PC-9 (cell line): ENCODE results near the gene AKAP13. TPM values are rescaled to one million over a fixed set of nuclear protein-coding genes. Genes with fewer than 3 reads are reported as not detected.

ENCODE experiments used
- BruUV-seq: library from RNA; stranded (reverse); fragments of 400-500 nt; replicated peaks from 2 replicates; lab custom pipeline; 2021; lab: Mats Ljungman, UMichigan
- CTCF ChIA-PET: fragments of 300-600 bp; sonication (Branson Sonifier 250); formaldehyde crosslinking; loops from one replicate; lab custom pipeline; 2022; ENCODE audit warnings: antibody characterized with exemption; lab: Charles Lee
- POLR2A ChIA-PET: fragments of 300-600 bp; sonication (Branson Sonifier 250); formaldehyde crosslinking; loops from one replicate; lab custom pipeline; 2022; ENCODE audit warnings: antibody characterized with exemption; ENCODE audit not compliant: unreplicated experiment; lab: Charles Lee
- DNase-seq, 2 experiments: peaks; one replicate each; pipeline versions ENCODE4 v3.0.0 to v3.0.0-alpha.2; 2015 to 2022; ENCODE audit warnings: mixed read lengths in 1 of 2
- H2AFZ ChIP-seq: fragments of 200-600 bp; sonication (generic); 2 replicates; pipeline ENCODE4 v1.8.1; 2017; ENCODE audit warnings: antibody characterized with exemption
- H3F3A ChIP-seq: fragments of 200-600 bp; sonication (generic); 2 replicates; pipeline ENCODE4 v1.8.1; 2017; ENCODE audit warnings: antibody characterized with exemption, mild to moderate bottlenecking, low read depth; ENCODE audit not compliant: insufficient read depth
- H3K27ac ChIP-seq: fragments of 200-600 bp; sonication (generic); 2 replicates; pipeline ENCODE4 v1.6.1; 2016; ENCODE audit warnings: mixed run types
- H3K27me3 ChIP-seq: fragments of 200-600 bp; sonication (generic); 2 replicates; pipeline ENCODE4 v1.6.1; 2016; ENCODE audit warnings: low read depth, mixed run types; ENCODE audit not compliant: insufficient read depth
- H3K36me3 ChIP-seq: fragments of 200-600 bp; sonication (generic); 2 replicates; pipeline ENCODE4 v1.6.1; 2016; ENCODE audit warnings: low read depth, mixed run types
- H3K4me1 ChIP-seq: fragments of 200-600 bp; sonication (generic); replicated peaks from 2 replicates; pipeline ENCODE4 v1.6.1; 2016; ENCODE audit warnings: mixed run types; ENCODE audit not compliant: insufficient read depth
- H3K4me2 ChIP-seq: fragments of 200-600 bp; sonication (generic); 2 replicates; pipeline ENCODE4 v1.6.1; 2017; ENCODE audit warnings: mixed run types
- H3K4me3 ChIP-seq: fragments of 200-600 bp; sonication (generic); 2 replicates; pipeline ENCODE4 v1.6.1; 2016; ENCODE audit warnings: mixed run types
- H3K79me2 ChIP-seq: fragments of 200-600 bp; sonication (generic); 2 replicates; pipeline ENCODE4 v1.6.1; 2017; ENCODE audit warnings: low read depth, mixed run types
- H3K9me2 ChIP-seq: fragments of 200-600 bp; sonication (generic); 2 replicates; pipeline ENCODE4 v1.8.1; 2017; ENCODE audit warnings: mild to moderate bottlenecking; ENCODE audit not compliant: insufficient read depth
- H3K9me3 ChIP-seq: fragments of 200-600 bp; sonication (generic); 2 replicates; pipeline ENCODE4 v1.8.1; 2016; ENCODE audit warnings: low read depth; ENCODE audit not compliant: insufficient read depth
- H4K20me1 ChIP-seq: fragments of 200-600 bp; sonication (generic); 2 replicates; pipeline ENCODE4 v1.8.1; 2017; ENCODE audit not compliant: insufficient read depth
- EZH2 ChIP-seq: fragments of 200-600 bp; sonication (generic); IDR thresholded peaks from 2 replicates; pipeline ENCODE4 v1.8.0; 2017; ENCODE audit warnings: antibody characterized with exemption, low read depth
- intact Hi-C: fragments of 100-400 bp; cut with micrococcal nuclease; formaldehyde crosslinking; loops from one replicate; pipeline ENCODE4 v1.10.0; 2022; ENCODE audit not compliant: unreplicated experiment
- total RNA-seq: library from RNA; stranded (reverse); gene quantifications from 2 replicates; pipeline ENCODE4 v1.2.3, GENCODE V29; 2021
- TF ChIP-seq, protein P1 (sequence below): fragments of 200-600 bp; sonication (generic); conservative IDR thresholded peaks from 2 replicates; pipeline ENCODE4 v1.6.1; 2017; ENCODE audit warnings: mixed run types, antibody characterized with exemption, mild to moderate bottlenecking, moderate library complexity

Gene AKAP13
- total RNA-seq, 1 experiment from 2014 or later, result 82.5 TPM

DNA sequence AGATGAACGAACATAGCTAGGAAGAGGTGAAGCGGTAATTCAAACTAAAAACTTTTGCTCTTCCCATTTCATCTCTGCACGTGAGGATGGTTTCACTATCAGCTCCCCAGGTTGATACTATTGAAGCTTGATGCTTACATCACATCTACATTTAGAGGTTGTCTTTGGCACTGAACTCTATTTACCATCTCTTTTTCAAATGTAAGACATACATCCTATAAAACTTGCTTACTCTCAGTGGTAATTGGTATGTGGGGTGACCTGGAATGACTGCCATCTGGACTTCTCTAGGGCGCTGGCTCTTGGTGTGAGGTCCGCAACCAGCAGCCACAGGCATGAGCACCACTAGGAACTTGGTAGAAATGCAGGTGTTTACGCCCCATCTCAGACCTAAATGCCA is 118.1 kb downstream of the AKAP13 start:
- intact Hi-C loops, result no loop called here
- TF ChIP-seq, protein P1, sequence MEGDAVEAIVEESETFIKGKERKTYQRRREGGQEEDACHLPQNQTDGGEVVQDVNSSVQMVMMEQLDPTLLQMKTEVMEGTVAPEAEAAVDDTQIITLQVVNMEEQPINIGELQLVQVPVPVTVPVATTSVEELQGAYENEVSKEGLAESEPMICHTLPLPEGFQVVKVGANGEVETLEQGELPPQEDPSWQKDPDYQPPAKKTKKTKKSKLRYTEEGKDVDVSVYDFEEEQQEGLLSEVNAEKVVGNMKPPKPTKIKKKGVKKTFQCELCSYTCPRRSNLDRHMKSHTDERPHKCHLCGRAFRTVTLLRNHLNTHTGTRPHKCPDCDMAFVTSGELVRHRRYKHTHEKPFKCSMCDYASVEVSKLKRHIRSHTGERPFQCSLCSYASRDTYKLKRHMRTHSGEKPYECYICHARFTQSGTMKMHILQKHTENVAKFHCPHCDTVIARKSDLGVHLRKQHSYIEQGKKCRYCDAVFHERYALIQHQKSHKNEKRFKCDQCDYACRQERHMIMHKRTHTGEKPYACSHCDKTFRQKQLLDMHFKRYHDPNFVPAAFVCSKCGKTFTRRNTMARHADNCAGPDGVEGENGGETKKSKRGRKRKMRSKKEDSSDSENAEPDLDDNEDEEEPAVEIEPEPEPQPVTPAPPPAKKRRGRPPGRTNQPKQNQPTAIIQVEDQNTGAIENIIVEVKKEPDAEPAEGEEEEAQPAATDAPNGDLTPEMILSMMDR, result no peak
- no peak for TF ChIP-seq EZH2

DNA sequence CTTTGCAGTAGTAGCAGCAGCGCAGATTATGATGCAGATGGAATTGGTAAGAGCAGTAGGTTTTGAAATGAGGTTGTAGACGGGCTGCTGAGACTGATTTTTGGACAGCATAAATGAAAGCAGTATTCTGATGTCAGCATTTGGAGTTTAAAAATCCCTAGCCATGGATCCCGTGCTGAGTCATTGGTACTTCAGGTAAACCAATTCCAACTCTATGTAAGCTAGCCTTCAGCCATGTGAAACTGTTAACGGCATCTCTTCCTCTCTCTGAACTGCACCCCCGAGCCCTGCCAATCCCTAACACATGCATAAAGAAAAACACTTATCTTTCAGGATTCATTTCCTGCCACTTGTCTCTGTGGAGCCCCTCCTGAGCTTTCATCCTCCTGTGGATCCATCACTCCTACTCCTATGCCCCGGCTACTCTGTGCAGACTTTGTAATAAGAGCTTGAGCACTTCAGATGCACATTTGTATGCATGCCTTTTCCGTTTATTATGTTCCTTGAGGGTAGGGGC is 119.0 kb downstream of the AKAP13 start:
- no peak overlapping the region for H3K27ac ChIP-seq
- H3F3A ChIP-seq, result peaks cover 8% of the 10 kb centered on the region
- H2AFZ ChIP-seq, result no peak overlapping the region
- H4K20me1 ChIP-seq, result peaks cover 9% of the 10 kb centered on the region; the same call in 1 of the 2 replicates
- no peaks in the 10 kb centered on the region for H3K36me3 ChIP-seq
- no peaks in the 10 kb centered on the region for H3K9me2 ChIP-seq
- intact Hi-C loops, result no loop called here
- H3K4me2 ChIP-seq, result no peak overlapping the region
- no peak overlapping the region for H3K4me3 ChIP-seq
- DNase-seq, result no peak
- POLR2A ChIA-PET, result no interaction called here
- CTCF ChIA-PET, result no interaction called here
- H3K9me3 ChIP-seq, result no peaks in the 10 kb centered on the region
- TF ChIP-seq, protein P1, result no peak
- TF ChIP-seq EZH2, result no peak
- H3K27me3 ChIP-seq, result no peaks in the 10 kb centered on the region
- H3K4me1 ChIP-seq, result peaks cover 11% of the 10 kb centered on the region
- BruUV-seq, result no TSS peak
- peaks cover 90% of the 10 kb centered on the region for H3K79me2 ChIP-seq

More for the DNA sequence above, 118.1 kb downstream of the AKAP13 start:
- Histone ChIP-seq H3K36me3 (no peaks in the 10 kb centered on the region), H2AFZ (no peak overlapping the region), H3K27me3 (no peaks in the 10 kb centered on the region), H3K4me3 (no peak overlapping the region), H3K4me2 (no peak overlapping the region), H3K4me1 (peaks cover 20% of the 10 kb centered on the region), H4K20me1 (peaks cover 9% of the 10 kb centered on the region; the same call in 1 of the 2 replicates), H3K9me2 (no peaks in the 10 kb centered on the region), H3K9me3 (no peaks in the 10 kb centered on the region), H3F3A (peaks cover 17% of the 10 kb centered on the region), H3K27ac (no peak overlapping the region), H3K79me2 (peaks cover 85% of the 10 kb centered on the region)
- POLR2A ChIA-PET, result no interaction called here
- no TSS peak for BruUV-seq
- DNase-seq, result no peak
- CTCF ChIA-PET, result no interaction called here

DNA sequence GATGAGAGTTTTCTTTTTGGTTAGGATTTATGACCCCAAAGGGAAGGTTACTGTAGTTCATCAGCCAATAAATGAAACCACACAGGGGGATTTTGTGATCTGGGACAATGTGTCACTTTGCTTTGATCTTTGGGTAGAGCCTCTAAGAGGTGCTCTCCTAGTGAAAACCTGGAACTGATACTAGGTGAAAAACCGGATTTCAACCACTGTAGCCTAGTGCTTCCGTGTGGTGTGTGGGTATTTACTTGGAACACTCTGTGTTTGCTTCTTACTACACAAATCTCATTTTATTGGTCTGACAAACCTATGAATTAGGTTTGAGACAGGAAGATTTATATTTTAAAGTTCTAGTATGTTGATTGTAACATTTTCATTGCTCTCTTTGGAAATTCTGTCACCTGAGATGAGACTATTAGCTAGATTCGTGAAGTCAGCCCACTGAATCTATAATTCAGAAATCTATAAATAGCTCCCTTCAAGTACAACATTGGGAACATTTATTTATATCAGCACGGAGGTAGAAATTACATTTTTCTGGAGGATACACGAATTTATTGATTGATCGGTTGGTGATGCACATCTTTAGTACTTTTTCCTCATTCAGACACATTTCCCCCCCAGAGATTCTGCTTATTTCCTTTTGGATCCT is 119.8 kb downstream of the AKAP13 start:
- intact Hi-C loops, result no loop called here
- BruUV-seq, result no TSS peak
- CTCF ChIA-PET, result no interaction called here
- H3K9me2 ChIP-seq, result no peaks in the 10 kb centered on the region
- no peak overlapping the region for H3K27ac ChIP-seq
- no peak for DNase-seq
- H3K9me3 ChIP-seq, result no peaks in the 10 kb centered on the region
- peaks cover 4% of the 10 kb centered on the region for H3K4me1 ChIP-seq
- H3F3A ChIP-seq, result peaks cover 5% of the 10 kb centered on the region
- H3K27me3 ChIP-seq, result no peaks in the 10 kb centered on the region
- H4K20me1 ChIP-seq, result peaks cover 9% of the 10 kb centered on the region; the same call in 1 of the 2 replicates
- H3K79me2 ChIP-seq, result peaks cover 87% of the 10 kb centered on the region
- H3K4me2 ChIP-seq, result no peak overlapping the region
- H2AFZ ChIP-seq, result no peak overlapping the region
- H3K36me3 ChIP-seq, result no peaks in the 10 kb centered on the region
- no peak overlapping the region for H3K4me3 ChIP-seq
- TF ChIP-seq, protein P1, result no peak
- no peak for TF ChIP-seq EZH2
- POLR2A ChIA-PET, result interaction anchor here (0.5 kb wide), 1 partner anchor 121 kb away, joined by 14 read pairs; no protein-coding TSS in a partner anchor
